GM12891 (cell line): ENCODE results near the gene BCR.

ENCODE experiments used
- DNase-seq: peaks from one replicate; pipeline ENCODE4 v3.0.0; 2011; ENCODE audit warnings: low spot score; ENCODE audit not compliant: insufficient read length
- FAIRE-seq: peaks from 2 replicates; lab custom pipeline; 2011; peaks lifted over from hg19 to GRCh38; lab: Jason Lieb, UNC
- PAX5 ChIP-seq: IDR thresholded peaks from 2 replicates; pipeline ENCODE4 v1.6.1; 2011; ENCODE audit warnings: low read length, moderate library complexity, mild to moderate bottlenecking; ENCODE audit not compliant: insufficient read depth, severe bottlenecking
- POLR2A ChIP-seq: IDR thresholded peaks from 2 replicates; pipeline ENCODE4 v1.6.1; 2011; ENCODE audit warnings: low read depth, low read length, control low read depth
- POLR2AphosphoS5 ChIP-seq: IDR thresholded peaks from 2 replicates; pipeline ENCODE4 v1.6.1; 2011; ENCODE audit warnings: low read depth, low read length, control low read depth
- POU2F2 ChIP-seq: IDR thresholded peaks from 2 replicates; pipeline ENCODE4 v1.6.1; 2011; ENCODE audit warnings: low read depth, mild to moderate bottlenecking, control low read depth, low read length, moderate library complexity
- SPI1 ChIP-seq: IDR thresholded peaks from 2 replicates; pipeline ENCODE4 v1.6.1; 2011; ENCODE audit warnings: low read depth, low read length, control low read depth
- TAF1 ChIP-seq: IDR thresholded peaks from 2 replicates; pipeline ENCODE4 v1.6.1; 2011; ENCODE audit warnings: low read depth, low read length, control low read depth

Gene BCR

DNA sequence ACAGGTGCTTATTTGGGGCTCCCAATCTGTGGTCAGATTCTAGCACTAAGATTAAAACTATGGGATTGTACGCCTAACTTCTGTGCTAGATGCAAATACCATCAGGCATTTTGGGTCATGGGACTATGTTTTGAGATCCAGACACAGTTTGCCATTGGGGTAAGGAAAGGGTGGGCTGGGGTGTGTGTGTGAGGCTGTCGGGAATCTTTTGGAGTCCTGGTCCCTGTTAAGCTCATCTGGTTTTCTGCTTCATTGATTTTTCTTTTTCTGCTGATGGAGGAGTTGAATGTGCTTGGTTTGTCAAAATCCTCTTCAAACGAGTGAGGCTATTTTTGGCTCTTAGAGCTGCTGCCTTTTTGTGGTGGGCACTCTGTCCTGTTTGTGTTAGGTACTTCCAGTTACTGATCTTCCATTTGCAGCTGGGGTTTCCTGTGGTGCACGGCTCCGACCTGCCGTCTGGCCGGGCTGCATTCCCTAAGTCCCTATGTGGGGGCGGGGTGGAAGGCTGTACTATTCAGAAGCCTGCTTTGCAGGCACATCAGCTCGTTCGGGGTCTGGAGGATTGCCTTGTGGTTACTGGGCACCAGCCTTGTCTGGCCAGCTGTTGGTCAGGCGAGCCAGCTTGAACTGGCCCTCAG lies 2.9 kb downstream of the BCR start:
- no peak for TF ChIP-seq POLR2A
- FAIRE-seq, result no peak
- no peak for DNase-seq

DNA sequence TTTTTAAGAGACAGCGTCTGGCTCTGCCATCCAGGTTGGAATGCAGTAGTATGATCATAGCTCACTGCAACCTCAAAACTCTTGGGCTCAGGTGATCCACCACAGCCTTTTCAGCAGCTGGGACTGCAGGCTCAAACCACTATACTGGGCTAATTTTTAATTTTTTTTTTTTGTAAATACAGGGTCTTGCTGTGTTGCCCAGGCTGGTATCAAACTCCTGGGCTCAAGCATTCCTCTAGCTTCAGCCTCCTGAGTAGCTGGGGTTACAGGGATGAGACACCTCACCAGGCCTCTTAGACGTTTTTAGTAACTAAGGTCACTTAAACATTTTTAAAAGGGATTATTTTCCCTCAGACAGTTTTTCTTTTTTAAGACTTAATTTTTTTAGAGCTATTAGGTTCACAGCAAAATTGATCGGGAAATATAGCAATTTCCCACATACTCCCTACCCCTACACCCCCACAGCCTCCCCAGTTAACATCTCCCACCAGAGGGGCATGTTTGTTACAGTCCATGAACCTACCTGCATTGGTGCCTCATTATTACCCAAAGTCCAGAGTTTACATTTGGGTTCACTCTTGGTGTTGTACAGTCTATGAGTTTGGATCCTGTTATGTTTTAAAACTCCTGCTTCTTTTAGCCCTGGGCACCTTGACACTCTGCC lies 3.9 kb downstream of the BCR start:
- FAIRE-seq (no peak), DNase-seq (no peak)
- TF ChIP-seq TAF1 (no peak), POU2F2 (no peak), POLR2A (no peak), POLR2AphosphoS5 (no peak), SPI1 (no peak), PAX5 (no peak)

DNA sequence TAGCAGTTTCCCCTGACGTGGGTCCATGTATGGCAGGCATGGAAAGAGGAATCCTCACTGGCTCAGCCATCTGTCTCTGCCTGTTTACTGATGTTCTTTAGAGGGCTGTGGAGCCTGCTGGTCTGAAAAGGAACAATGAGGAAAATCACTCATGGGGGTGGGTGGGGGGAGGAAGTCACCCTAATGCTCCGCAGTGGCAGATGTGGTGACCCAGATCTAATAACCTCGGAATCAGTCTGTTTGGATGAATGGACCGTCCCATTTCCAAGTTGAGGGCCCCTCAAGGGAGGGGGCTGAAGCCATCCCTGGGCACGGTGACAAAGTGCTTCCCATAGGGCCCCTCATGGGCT lies 4.4 kb downstream of the BCR start:
- DNase-seq (no peak), FAIRE-seq (no peak)
- no peak for TF ChIP-seq PAX5
- no peak for TF ChIP-seq SPI1
- TF ChIP-seq TAF1, result no peak
- TF ChIP-seq POLR2AphosphoS5, result no peak
- TF ChIP-seq POU2F2, result no peak
- no peak for TF ChIP-seq POLR2A

DNA sequence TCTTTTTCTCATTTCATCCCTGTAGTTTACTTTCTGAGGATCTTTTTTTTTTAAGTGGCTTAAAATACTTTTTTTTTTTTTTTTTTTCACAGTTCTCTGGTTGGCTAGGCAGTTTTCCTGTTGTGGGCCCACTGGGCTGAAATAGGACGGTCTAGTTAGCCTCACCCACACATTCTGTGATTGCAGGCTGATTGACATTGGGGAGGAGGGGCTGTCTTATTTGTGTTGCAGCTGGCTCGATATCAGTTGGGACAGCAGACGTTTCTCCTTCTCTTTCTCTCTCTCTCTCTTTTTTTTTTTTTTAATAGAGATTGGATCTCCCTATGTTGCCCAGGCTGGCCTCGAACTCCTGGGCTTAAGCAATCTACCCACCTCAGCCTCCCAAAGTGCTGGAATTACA lies 6.9 kb downstream of the BCR start:
- DNase-seq (no peak), FAIRE-seq (no peak)
- no peak for TF ChIP-seq TAF1
- TF ChIP-seq PAX5, result no peak
- no peak for TF ChIP-seq POLR2A
- no peak for TF ChIP-seq POU2F2
- no peak for TF ChIP-seq POLR2AphosphoS5
- TF ChIP-seq SPI1, result no peak

DNA sequence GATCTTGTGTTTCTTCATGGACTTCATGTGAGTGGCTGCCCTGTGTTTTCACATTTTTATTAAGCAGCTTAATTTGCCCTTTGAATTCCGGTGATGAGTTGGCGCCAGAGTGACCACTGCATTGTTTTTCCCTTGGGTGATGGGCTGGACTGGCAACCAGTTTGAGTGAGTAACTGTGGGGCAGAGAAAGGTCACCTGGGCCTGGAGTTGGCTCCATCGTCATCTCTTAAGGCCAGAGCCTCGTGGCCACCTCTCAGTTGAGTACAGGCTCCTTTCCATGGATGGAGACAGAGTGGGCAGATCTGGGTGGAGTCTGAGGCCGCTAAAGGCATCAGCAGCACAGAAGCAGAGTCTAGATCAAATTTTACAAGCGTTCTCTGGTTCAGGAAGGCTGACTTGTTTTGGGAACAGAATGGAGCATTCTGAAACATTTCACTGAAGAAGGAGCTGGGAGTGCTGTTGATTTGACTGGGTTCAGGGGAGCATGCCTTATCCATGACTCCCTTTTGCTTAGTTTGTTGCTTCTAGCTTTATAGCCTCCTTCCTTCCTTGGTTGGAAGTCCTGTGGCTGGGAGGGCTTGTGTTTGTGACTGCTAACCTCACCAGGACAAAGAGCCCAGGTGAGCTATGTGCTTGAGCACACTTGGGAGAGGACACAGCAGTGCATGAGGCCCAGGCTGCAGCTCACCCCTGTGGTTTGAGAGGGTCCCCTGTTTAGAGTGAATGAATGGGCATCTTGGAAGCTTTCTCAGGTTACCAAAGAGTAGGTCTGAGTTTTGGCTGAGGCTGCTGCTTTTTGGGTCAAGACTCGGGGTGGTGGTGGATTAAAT lies 7.8 kb downstream of the BCR start:
- no peak for TF ChIP-seq POLR2A
- no peak for TF ChIP-seq POU2F2
- TF ChIP-seq POLR2AphosphoS5, result no peak
- no peak for TF ChIP-seq SPI1
- no peak for TF ChIP-seq PAX5
- no peak for TF ChIP-seq TAF1
- no peak for DNase-seq
- FAIRE-seq, result no peak

DNA sequence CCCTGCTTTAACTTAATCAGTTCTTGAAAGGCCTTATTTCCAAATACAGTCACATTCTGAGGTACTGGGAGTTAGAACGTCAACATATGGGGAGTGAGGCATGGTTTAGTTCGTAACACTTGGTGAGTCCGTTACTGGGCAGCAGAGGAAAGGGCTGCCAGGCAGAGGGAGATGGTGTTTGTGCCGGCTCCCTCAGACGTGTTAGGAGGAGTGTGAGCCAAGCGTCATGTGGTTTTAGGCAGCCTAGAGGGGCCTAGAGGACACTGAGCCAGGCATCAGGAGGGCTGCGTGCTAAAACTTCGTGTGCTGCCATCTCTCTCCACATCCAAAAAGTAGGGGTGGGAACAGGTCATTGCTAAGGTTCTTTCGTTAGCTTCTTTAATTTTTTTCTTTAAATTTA lies 10.2 kb downstream of the BCR start:
- DNase-seq (no peak), FAIRE-seq (no peak)
- TF ChIP-seq POLR2AphosphoS5 (no peak), PAX5 (no peak), POU2F2 (no peak), SPI1 (no peak), TAF1 (no peak), POLR2A (no peak)

DNA sequence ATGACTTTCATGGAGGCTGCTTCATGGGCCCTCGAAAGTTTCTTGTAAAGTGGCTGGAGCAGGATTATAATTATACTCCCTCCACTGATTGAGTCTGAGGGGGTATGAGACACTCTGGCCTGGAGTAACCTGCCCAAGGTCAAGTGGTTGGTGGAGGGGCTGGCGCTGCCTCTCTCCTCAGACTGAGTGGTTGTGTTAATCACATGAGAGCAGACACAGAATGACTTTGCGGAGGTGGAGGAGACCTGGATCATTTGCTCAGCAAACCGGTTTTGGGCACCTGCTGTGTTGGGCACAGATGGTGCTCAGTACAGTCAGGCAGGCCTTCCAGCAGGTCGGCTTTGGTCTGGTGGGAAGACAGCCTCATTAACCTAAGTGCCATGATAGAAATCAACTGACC lies 11.8 kb downstream of the BCR start:
- TF ChIP-seq PAX5, result no peak
- TF ChIP-seq POU2F2, result no peak
- no peak for TF ChIP-seq POLR2A
- TF ChIP-seq SPI1, result no peak
- no peak for TF ChIP-seq TAF1
- TF ChIP-seq POLR2AphosphoS5, result no peak
- DNase-seq (no peak), FAIRE-seq (no peak)

DNA sequence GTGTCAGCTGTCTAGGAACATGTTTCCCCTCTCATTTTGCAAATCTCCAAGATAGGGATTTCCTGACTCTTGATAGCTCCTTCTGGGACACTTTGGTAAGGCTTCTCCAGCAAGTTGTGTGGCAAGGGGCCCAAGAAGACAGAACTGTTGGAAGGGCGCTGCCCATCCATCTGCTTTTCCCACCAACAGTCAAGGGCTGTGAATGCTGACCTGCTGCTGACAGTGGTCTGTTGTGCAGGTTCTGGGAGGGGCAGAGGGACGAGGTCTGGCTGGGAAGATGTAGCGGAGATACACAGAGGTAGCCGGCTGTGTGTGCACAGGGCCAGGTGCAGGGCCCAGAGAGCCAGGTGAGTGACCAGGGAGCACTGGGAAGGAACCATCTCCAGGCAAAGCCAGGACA lies 12.2 kb downstream of the BCR start:
- TF ChIP-seq POU2F2 (no peak), PAX5 (no peak), POLR2A (no peak), POLR2AphosphoS5 (no peak)

DNA sequence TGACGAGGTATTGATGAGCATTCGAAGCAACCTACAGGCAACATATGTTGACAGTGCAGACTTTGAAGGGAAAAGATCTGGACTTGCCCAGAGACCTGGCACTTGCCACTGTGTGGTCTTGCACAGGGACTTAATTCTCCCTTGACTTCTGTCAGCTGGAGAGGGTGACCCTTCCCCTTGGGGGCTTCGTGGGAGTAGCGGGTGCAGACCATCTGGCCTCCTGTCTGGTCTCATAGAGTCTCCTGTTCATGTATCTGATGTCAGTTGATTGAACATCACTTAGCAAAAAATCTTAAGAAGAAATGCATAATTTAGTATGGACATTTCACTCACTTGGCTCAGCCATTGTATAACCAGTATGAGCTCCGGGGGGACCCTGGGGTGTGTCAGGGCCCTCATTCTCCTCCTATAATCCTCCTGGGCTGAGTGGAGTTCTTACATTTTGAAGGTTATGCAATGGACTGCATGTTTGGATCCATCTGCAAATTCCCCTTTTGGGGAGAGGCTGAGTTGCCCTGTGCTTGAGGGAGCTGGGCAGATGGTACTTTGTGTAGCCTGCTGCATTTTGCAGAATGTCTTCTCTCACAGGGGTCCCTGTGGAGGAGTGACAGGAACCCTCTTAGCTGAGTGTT lies 13.0 kb downstream of the BCR start:
- no peak for DNase-seq
- TF ChIP-seq SPI1 (no peak), POLR2AphosphoS5 (no peak), POLR2A (no peak), POU2F2 (no peak), PAX5 (no peak), TAF1 (no peak)
- no peak for FAIRE-seq

More for the DNA sequence above, 12.2 kb downstream of the BCR start:
- DNase-seq (no peak), FAIRE-seq (no peak)

DNA sequence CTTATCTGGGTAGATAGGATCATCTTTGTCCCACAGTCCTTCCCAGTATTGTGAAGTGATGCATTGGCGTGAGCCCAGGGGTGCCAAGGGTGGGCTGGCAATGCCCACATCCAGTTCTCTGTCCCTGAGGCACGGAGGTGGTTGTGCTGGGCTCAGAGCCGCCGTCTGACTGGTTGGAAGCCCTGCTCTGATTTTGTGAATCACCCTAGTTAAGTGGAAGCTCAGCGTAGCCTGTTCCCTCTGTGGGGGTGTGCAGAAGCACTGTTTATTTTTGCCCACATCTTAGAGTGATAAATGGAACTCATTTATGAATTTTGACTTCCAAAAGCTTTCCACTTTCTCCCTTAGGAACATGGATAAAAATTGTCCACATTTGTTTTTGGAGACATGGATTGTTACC lies 13.6 kb downstream of the BCR start:
- DNase-seq (no peak), FAIRE-seq (no peak)
- TF ChIP-seq TAF1 (no peak), POLR2AphosphoS5 (no peak), POU2F2 (no peak), PAX5 (no peak), SPI1 (no peak), POLR2A (no peak)

DNA sequence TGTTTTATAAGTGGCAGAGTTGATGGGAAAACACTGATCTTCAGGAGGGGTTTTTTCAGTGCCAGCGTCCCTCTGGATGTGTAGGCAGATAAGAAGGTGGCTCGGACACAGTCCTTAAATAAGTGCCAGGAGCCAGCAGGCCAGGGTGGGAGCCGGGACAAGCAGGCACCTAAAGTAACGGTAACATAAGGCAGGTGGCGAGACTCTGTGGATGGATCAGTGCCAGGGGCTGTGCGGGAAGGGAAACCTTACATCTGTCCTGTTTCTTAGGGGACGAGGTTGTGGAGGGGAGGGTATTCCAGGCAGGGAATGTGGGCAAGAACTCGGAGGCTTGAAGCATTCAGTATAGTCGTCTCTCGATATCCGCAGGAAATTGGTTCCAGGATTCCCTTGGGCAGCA lies 15.9 kb downstream of the BCR start:
- DNase-seq, result no peak
- TF ChIP-seq SPI1 (no peak), POU2F2 (no peak), PAX5 (no peak), POLR2AphosphoS5 (no peak), TAF1 (no peak), POLR2A (no peak)
- FAIRE-seq, result no peak
